Upper lobe of right lung (tissue), 1 donor: Measurements from ENCODE around the gene CDK15. TPM values are rescaled to one million over a fixed set of nuclear protein-coding genes. Genes with fewer than 3 reads are reported as not detected.

Experiments
- ATAC-seq: fragments of 200-7000 bp; cut with Tn5 transposase; one replicate; pipeline ENCODE4 v1.9.1; 2020; ENCODE audit warnings: mild to moderate bottlenecking, moderate library complexity
- DNase-seq: peaks from one replicate; pipeline ENCODE4 v3.0.0-alpha.2; 2020
- H3K27ac ChIP-seq: fragments of 200-600 bp; one replicate; pipeline ENCODE4 v1.8.0; 2022
- H3K27me3 ChIP-seq: fragments of 200-600 bp; one replicate; pipeline ENCODE4 v1.8.0; 2022; ENCODE audit warnings: mild to moderate bottlenecking
- H3K36me3 ChIP-seq: fragments of 200-600 bp; one replicate; pipeline ENCODE4 v1.8.0; 2022
- H3K4me1 ChIP-seq: fragments of 200-600 bp; one replicate; pipeline ENCODE4 v1.8.0; 2022
- H3K4me3 ChIP-seq: fragments of 200-600 bp; one replicate; pipeline ENCODE4 v1.8.0; 2022; ENCODE audit warnings: mild to moderate bottlenecking
- H3K9me3 ChIP-seq: fragments of 200-600 bp; one replicate; pipeline ENCODE4 v1.8.0; 2022
- CTCF ChIP-seq: fragments of 200-600 bp; IDR thresholded peaks from one replicate; pipeline ENCODE4 v1.8.0; 2022; ENCODE audit warnings: antibody characterized with exemption
- intact Hi-C: fragments of 100-400 bp; cut with DNase I; formaldehyde crosslinking; loops from one replicate; pipeline ENCODE4 v1.11.0; 2022
- total RNA-seq: library from RNA; stranded (reverse); fragmentation: NEBNext Ultra II Directional; extraction: Animal tissue kit (Norgen Biotek cat#: 25700); gene quantifications from one replicate; pipeline ENCODE4 v1.2.1, GENCODE V29; 2021
- donor health status: DM: no; HTN: yes; CAD: no; lungs with severe emphysema.

Gene CDK15
- total RNA-seq, 1 donor from 2014 or later, result 6.0 TPM

GRCh38 chr2:201827621-201828020, 21.3 kb downstream of the CDK15 start:
- no peak overlapping the region for H3K4me3 ChIP-seq
- H3K27me3 ChIP-seq, result no peaks in the 10 kb centered on the region
- intact Hi-C loops, result no loop called here
- H3K4me1 ChIP-seq, result no peaks in the 10 kb centered on the region
- ATAC-seq (no peak), DNase-seq (no peak)
- TF ChIP-seq CTCF, result no peak
- H3K9me3 ChIP-seq, result no peaks in the 10 kb centered on the region
- H3K36me3 ChIP-seq, result no peaks in the 10 kb centered on the region
- H3K27ac ChIP-seq, result no peak overlapping the region

- no peak for TF ChIP-seq CTCF
- Histone ChIP-seq H3K27ac (no peak overlapping the region), H3K4me3 (no peak overlapping the region), H3K4me1 (no peaks in the 10 kb centered on the region), H3K9me3 (no peaks in the 10 kb centered on the region), H3K36me3 (no peaks in the 10 kb centered on the region), H3K27me3 (no peaks in the 10 kb centered on the region)
- intact Hi-C loops, result no loop called here
- DNase-seq (no peak), ATAC-seq (no peak)
Observed at GRCh38 chr2:201828220-201828619, 21.9 kb downstream of the CDK15 start.

GRCh38 chr2:201830666-201831065, 24.3 kb downstream of the CDK15 start:
- no peak for ATAC-seq
- intact Hi-C loops, result no loop called here
- H3K27ac ChIP-seq, result no peak overlapping the region

GRCh38 chr2:201831469-201831868, 25.1 kb downstream of the CDK15 start:
- intact Hi-C loops, result no loop called here
- no peaks in the 10 kb centered on the region for H3K36me3 ChIP-seq
- no peak overlapping the region for H3K27ac ChIP-seq
- H3K4me3 ChIP-seq, result no peak overlapping the region
- no peak for DNase-seq
- H3K27me3 ChIP-seq, result no peaks in the 10 kb centered on the region
- TF ChIP-seq CTCF, result no peak
- H3K9me3 ChIP-seq, result no peaks in the 10 kb centered on the region
- no peaks in the 10 kb centered on the region for H3K4me1 ChIP-seq
- no peak for ATAC-seq

More at GRCh38 chr2:201830666-201831065, 24.3 kb downstream of the CDK15 start:
- H3K36me3 ChIP-seq, result no peaks in the 10 kb centered on the region
- no peaks in the 10 kb centered on the region for H3K9me3 ChIP-seq
- no peaks in the 10 kb centered on the region for H3K4me1 ChIP-seq
- H3K27me3 ChIP-seq, result no peaks in the 10 kb centered on the region
- TF ChIP-seq CTCF, result no peak
- no peak for DNase-seq
- H3K4me3 ChIP-seq, result no peak overlapping the region

GRCh38 chr2:201833781-201834180, 27.4 kb downstream of the CDK15 start:
- DNase-seq, result no peak
- no peaks in the 10 kb centered on the region for H3K4me1 ChIP-seq
- no peaks in the 10 kb centered on the region for H3K9me3 ChIP-seq
- ATAC-seq, result no peak
- no peak overlapping the region for H3K4me3 ChIP-seq
- no peaks in the 10 kb centered on the region for H3K36me3 ChIP-seq
- H3K27ac ChIP-seq, result no peak overlapping the region
- H3K27me3 ChIP-seq, result no peaks in the 10 kb centered on the region
- intact Hi-C loops, result no loop called here
- TF ChIP-seq CTCF, result no peak

- no peaks in the 10 kb centered on the region for H3K4me1 ChIP-seq
- no peaks in the 10 kb centered on the region for H3K36me3 ChIP-seq
- no peak overlapping the region for H3K4me3 ChIP-seq
- no peak for DNase-seq
- H3K9me3 ChIP-seq, result no peaks in the 10 kb centered on the region
- no peak for TF ChIP-seq CTCF
- H3K27me3 ChIP-seq, result no peaks in the 10 kb centered on the region
- ATAC-seq, result no peak
- no peak overlapping the region for H3K27ac ChIP-seq
- intact Hi-C loops, result no loop called here
Observed at GRCh38 chr2:201835066-201835465, 28.7 kb downstream of the CDK15 start.
